Measurements from ENCODE around the gene URGCP. TPM values are rescaled to one million over a fixed set of nuclear protein-coding genes. Genes with fewer than 3 reads are reported as not detected.

The URGCP gene
- total RNA-seq, 1 experiment from 2014 or later, result 26.6 TPM

- Histone ChIP-seq H3K4me1 (ENCODE audit: insufficient read depth, low read length, poor library complexity, severe bottlenecking) (peaks cover 4% of the 10 kb centered on the region), H3K9me3 (ENCODE audit: low read depth, low read length, poor library complexity, severe bottlenecking) (no peaks in the 10 kb centered on the region), H3K27me3 (replicated peaks; ENCODE audit: insufficient read depth, low read depth, low read length, poor library complexity) (no peaks in the 10 kb centered on the region), H3K4me3 (ENCODE audit: low read depth, low read length, poor library complexity, severe bottlenecking) (peak overlapping the region; percentile 65), H3K27ac (ENCODE audit: low read depth, low read length, poor library complexity, severe bottlenecking) (peak overlapping the region; percentile 85), H3K36me3 (ENCODE audit: insufficient read depth, low read length, poor library complexity, severe bottlenecking) (no peaks in the 10 kb centered on the region)
- intact Hi-C loops (cut with micrococcal nuclease; ENCODE audit: unreplicated experiment), result no loop called here
- ChIA-PET CTCF (no interaction called here), POLR2A (ENCODE audit: low non-redundant PET) (no interaction called here)
- BruUV-seq (replicated peaks), result no TSS peak
- peak; percentile 42 for DNase-seq (ENCODE audit: low spot score)
- TF ChIP-seq EZH2 (IDR thresholded peaks at IDR 0.05; ENCODE audit: borderline replicate concordance, low read depth, low read length, poor library complexity, severe bottlenecking), result no peak
- no peak for TF ChIP-seq CTCF (conservative IDR thresholded peaks at IDR 0.05; ENCODE audit: low read depth, low read length)
These were observed 453 bp downstream of the URGCP start for GRCh38 chr7:43905956-43906330.

- CTCF ChIA-PET, result no interaction called here
- Histone ChIP-seq H3K4me1 (ENCODE audit: insufficient read depth, low read length, poor library complexity, severe bottlenecking) (peaks cover 4% of the 10 kb centered on the region), H3K9me3 (ENCODE audit: low read depth, low read length, poor library complexity, severe bottlenecking) (no peaks in the 10 kb centered on the region), H3K36me3 (ENCODE audit: insufficient read depth, low read length, poor library complexity, severe bottlenecking) (no peaks in the 10 kb centered on the region), H3K27ac (ENCODE audit: low read depth, low read length, poor library complexity, severe bottlenecking) (peak overlapping the region; percentile 85), H3K4me3 (ENCODE audit: low read depth, low read length, poor library complexity, severe bottlenecking) (peak overlapping the region; percentile 65), H3K27me3 (replicated peaks; ENCODE audit: insufficient read depth, low read depth, low read length, poor library complexity) (no peaks in the 10 kb centered on the region)
- POLR2A ChIA-PET (ENCODE audit: low non-redundant PET), result no interaction called here
- intact Hi-C loops (cut with micrococcal nuclease; ENCODE audit: unreplicated experiment), result no loop called here
- no TSS peak for BruUV-seq (replicated peaks)
- DNase-seq (ENCODE audit: low spot score), result no peak
- no peak for TF ChIP-seq EZH2 (IDR thresholded peaks at IDR 0.05; ENCODE audit: borderline replicate concordance, low read depth, low read length, poor library complexity, severe bottlenecking)
- TF ChIP-seq CTCF (conservative IDR thresholded peaks at IDR 0.05; ENCODE audit: low read depth, low read length), result no peak
These were observed 1.0 kb downstream of the URGCP start for GRCh38 chr7:43905209-43905946.

DNA sequence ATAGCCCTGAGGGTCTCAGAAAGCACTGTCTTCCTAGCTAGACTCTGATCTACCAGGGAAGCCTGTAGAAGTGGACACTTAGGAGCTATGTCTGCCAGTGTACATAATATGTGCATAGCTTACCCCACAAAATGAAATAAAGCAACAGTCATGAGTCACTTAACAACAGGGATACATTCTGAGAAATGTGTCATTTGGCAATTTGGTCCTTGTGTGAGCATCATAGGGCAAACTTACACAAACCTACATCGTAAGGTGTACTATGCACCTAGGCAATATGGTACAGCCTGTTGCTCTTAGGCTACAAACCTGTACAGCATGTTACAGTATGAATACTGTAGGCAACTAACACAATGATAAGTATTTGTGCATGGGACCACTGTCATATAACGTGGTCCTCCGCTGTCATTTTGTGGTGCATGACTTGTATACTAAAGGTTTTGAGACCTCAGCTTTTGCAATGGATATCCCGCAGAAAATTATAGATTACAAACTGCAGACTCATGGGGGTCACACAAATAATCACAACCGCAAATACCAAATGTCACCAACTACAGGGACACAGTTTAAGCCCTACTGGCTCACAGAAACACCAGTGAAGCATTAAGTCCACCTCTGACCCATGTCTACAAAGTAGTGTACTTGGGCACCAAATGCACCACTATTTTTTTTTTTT, 1.7 kb downstream of the URGCP start:
- DNase-seq (ENCODE audit: low spot score), result no peak
- H3K27me3 ChIP-seq (replicated peaks; ENCODE audit: insufficient read depth, low read depth, low read length, poor library complexity), result no peaks in the 10 kb centered on the region
- intact Hi-C loops (cut with micrococcal nuclease; ENCODE audit: unreplicated experiment), result no loop called here
- ChIA-PET POLR2A (ENCODE audit: low non-redundant PET) (no interaction called here), CTCF (no interaction called here)
- no peak overlapping the region for H3K27ac ChIP-seq (ENCODE audit: low read depth, low read length, poor library complexity, severe bottlenecking)
- TSS peak; percentile 29 for BruUV-seq (replicated peaks)
- H3K36me3 ChIP-seq (ENCODE audit: insufficient read depth, low read length, poor library complexity, severe bottlenecking), result no peaks in the 10 kb centered on the region
- peak overlapping the region; percentile 65 for H3K4me3 ChIP-seq (ENCODE audit: low read depth, low read length, poor library complexity, severe bottlenecking)
- no peaks in the 10 kb centered on the region for H3K9me3 ChIP-seq (ENCODE audit: low read depth, low read length, poor library complexity, severe bottlenecking)
- peaks cover 4% of the 10 kb centered on the region for H3K4me1 ChIP-seq (ENCODE audit: insufficient read depth, low read length, poor library complexity, severe bottlenecking)
- TF ChIP-seq CTCF (conservative IDR thresholded peaks at IDR 0.05; ENCODE audit: low read depth, low read length) (no peak), EZH2 (IDR thresholded peaks at IDR 0.05; ENCODE audit: borderline replicate concordance, low read depth, low read length, poor library complexity, severe bottlenecking) (no peak)
